ENCODE data around the gene MED16.

The MED16 gene

GRCh38 chr19:861756-862580, 31.0 kb downstream of the MED16 start:
- Histone ChIP-seq H3K9ac (ENCODE audit: low read length) (no peak overlapping the region), H3K27ac (ENCODE audit: low read depth, low read length) (no peak overlapping the region)

GRCh38 chr19:861141-861755, 31.7 kb downstream of the MED16 start:
- Histone ChIP-seq H3K27ac (ENCODE audit: low read depth, low read length) (no peak overlapping the region), H3K9me3 (ENCODE audit: insufficient read depth, low read length) (no peaks in the 10 kb centered on the region), H3K4me2 (ENCODE audit: low read depth, low read length, poor library complexity, severe bottlenecking) (no peak overlapping the region)

More at GRCh38 chr19:861756-862580, 31.0 kb downstream of the MED16 start:
- Histone ChIP-seq H3K27me3 (ENCODE audit: low read length) (no peaks in the 10 kb centered on the region), H3K4me2 (ENCODE audit: low read depth, low read length, poor library complexity, severe bottlenecking) (peak overlapping the region; percentile 9), H3K9me3 (ENCODE audit: insufficient read depth, low read length) (no peaks in the 10 kb centered on the region), H3K36me3 (ENCODE audit: low read length) (no peaks in the 10 kb centered on the region), H3K79me2 (ENCODE audit: insufficient read depth, low read length) (no peaks in the 10 kb centered on the region), H4K20me1 (ENCODE audit: low read depth, low read length) (no peaks in the 10 kb centered on the region), H3F3A (ENCODE audit: insufficient read depth) (no peaks in the 10 kb centered on the region), H3K4me3 (ENCODE audit: insufficient read depth, low read length, poor library complexity, severe bottlenecking) (no peak overlapping the region), H2AFZ (ENCODE audit: low read depth, low read length, severe bottlenecking) (no peak overlapping the region), H3K9me2 (replicated peaks; ENCODE audit: insufficient read depth, low read length) (no peaks in the 10 kb centered on the region)
- TF ChIP-seq EZH2phosphoT487 (conservative IDR thresholded peaks at IDR 0.05; ENCODE audit: low read length) = no peak
- TF ChIP-seq CTCF (IDR thresholded peaks at IDR 0.05; ENCODE audit: insufficient read depth, low read length, poor library complexity, severe bottlenecking) = no peak

More at GRCh38 chr19:861141-861755, 31.7 kb downstream of the MED16 start:
- Histone ChIP-seq H3F3A (ENCODE audit: insufficient read depth) (no peaks in the 10 kb centered on the region), H4K20me1 (ENCODE audit: low read depth, low read length) (no peaks in the 10 kb centered on the region), H2AFZ (ENCODE audit: low read depth, low read length, severe bottlenecking) (no peak overlapping the region), H3K27me3 (ENCODE audit: low read length) (no peaks in the 10 kb centered on the region), H3K79me2 (ENCODE audit: insufficient read depth, low read length) (no peaks in the 10 kb centered on the region), H3K4me3 (ENCODE audit: insufficient read depth, low read length, poor library complexity, severe bottlenecking) (no peak overlapping the region), H3K9me2 (replicated peaks; ENCODE audit: insufficient read depth, low read length) (no peaks in the 10 kb centered on the region), H3K36me3 (ENCODE audit: low read length) (no peaks in the 10 kb centered on the region), H3K9ac (ENCODE audit: low read length) (no peak overlapping the region)
- TF ChIP-seq CTCF (IDR thresholded peaks at IDR 0.05; ENCODE audit: insufficient read depth, low read length, poor library complexity, severe bottlenecking) (no peak), EZH2phosphoT487 (conservative IDR thresholded peaks at IDR 0.05; ENCODE audit: low read length) (no peak)
